ENCODE results near the gene ACBD4.

The ACBD4 gene

GRCh38 chr17:45104497-45104896 lies 31.0 kb upstream of the ACBD4 start:
- DNase-seq (ENCODE audit: low spot score), result no peak

GRCh38 chr17:45104907-45105624 lies 30.4 kb upstream of the ACBD4 start:
- no peak for DNase-seq (ENCODE audit: low spot score)

- no peak for DNase-seq (ENCODE audit: low spot score)
Measured at GRCh38 chr17:45106096-45106495, 29.4 kb upstream of the ACBD4 start.

DNA sequence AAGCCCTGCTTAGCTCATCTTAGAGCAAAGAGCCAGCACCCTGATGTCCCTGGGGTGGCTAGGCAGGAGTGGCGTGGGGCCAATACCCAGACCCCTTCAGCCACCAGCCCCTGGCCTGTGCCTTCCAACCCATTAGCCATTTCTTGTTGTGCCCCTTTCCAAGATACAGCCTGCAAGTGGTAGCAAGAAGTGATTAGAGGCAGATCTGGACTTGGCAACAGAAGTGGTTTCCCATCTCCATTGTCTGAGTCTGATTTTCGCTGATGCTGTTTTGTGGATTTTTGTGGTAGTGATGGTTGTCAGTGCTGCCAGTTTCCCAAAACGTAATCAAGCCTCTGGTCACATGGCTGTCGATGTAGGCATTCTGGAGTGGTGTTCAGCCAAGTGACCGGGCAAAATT lies 28.9 kb upstream of the ACBD4 start:
- no peak for DNase-seq (ENCODE audit: low spot score)

DNA sequence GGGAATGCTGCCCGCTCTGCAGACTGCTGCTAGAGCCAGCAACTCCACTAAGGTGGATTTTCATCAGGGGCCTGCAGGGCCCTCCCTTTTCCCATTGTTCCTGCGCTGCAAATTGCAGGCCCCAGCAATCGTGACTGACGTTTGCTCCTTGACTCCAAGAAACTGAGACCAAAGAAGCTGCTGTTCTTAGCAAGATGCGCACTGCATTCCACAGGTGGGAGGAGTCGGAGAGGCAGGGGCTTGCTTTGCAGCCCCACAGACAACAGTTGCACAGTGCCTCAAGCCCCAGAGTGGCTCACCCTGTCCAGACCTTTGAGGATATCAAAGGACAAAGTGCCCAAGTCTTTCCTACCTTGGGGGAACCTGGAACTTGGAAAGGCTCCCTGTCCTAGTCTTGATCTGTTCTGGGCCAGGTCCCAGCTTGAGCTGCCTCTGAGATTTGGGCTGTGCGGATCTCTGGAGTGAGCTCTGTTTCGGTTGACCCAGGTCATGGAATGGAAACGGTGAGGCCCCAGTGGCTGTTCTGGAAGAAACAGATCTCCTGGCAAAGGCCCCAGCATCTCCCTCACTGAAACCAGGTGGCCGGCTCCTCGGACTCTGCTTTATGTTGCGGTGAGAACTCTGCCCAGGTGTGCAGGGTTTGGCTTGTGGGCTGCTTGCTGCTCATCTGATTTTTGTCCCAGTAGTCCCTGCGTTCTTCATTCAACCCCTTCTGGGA lies 28.0 kb upstream of the ACBD4 start:
- DNase-seq (ENCODE audit: low spot score), result no peak

GRCh38 chr17:45108051-45108450 lies 27.4 kb upstream of the ACBD4 start:
- DNase-seq (ENCODE audit: low spot score), result no peak

- no peak for DNase-seq (ENCODE audit: low spot score)
Measured at GRCh38 chr17:45108595-45109521, 26.6 kb upstream of the ACBD4 start.

DNA sequence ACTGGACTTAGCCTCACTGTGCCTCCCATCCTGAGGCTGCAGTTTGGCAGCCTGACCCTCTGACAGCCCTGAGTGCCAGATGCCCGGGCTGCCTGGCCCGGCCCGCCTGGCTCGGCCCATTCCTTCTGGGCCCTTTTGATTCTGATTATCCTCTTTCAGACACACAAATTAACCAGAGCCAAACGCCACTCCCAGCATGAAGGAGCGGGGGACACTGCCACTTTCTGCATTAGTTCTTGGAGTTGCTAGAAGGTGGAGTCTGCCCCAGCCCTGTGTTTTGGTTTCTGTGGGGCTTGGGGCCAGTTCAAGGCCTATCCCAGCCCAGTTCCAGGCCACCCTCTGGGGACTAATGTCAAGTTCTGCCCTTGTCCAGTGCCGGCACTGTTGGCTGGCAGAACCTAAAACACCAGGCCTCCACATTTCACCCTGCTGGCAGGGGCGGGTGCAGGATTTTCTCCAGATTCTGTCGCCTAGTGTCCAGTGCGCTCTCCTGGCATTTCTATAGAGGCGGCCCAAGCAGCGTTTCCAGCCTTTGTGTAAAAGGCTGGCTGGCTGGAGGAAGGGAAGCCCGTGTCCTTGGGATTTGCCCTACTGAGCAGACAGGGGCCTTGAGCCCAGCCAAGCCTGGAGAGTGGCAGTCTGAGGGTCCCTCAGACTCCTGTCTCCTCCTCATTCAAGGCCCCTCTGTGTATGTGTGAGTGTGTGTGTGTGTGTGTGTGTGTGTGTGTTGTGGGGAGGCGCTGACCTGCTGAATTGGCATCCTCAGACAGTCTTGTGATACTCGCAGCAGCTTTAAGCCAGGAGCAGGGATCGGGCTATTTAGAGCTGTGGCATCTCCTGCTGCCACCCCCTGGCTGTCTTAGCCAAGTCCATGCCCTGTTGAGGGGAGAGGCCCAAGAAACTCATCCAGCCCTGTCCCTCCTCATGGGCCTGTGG lies 24.5 kb upstream of the ACBD4 start:
- no peak for DNase-seq (ENCODE audit: low spot score)

- DNase-seq (ENCODE audit: low spot score), result no peak
Measured at GRCh38 chr17:45111850-45112249, 23.6 kb upstream of the ACBD4 start.

DNA sequence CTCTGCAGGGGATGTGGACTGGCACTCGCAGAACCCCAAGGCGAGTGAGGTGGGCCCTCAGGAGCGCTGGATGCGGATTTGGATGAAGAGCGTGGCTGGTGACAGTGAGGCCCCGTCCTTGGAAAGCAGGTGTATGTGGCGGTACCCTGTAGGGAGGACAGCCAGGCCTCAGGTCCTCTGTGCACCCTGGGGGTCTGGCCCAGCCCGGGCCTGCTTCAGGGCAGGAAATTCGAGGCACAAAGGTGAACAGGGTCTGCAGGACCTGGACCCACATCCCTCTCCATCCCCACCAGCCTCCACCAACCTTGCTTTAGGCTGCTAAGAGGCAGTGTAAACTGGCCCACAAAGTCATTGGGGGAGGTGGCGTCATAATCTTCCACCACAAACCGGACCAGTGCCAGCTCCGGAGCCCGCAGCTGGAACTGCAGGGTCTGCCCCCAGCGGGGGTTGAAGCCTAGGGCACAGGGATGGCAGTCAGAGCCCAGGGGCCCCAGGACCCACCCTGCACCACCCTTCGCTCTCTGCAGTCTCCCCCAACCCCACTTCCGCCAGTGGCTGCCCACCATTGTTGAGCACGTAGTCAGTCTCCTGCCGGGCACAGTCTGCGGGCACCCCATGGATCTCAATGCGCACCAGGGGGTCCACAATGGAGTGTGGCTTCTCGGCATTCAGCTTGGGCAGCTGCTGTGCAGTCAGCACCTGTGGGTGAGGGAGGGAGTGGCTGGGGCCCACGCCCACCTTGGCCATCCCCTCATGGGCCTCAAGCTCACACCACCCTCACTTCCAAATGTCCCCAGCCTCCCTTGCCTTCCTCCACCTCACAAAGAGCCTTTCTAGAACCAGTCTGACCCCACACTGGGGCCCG lies 22.7 kb upstream of the ACBD4 start:
- DNase-seq (ENCODE audit: low spot score), result no peak

GRCh38 chr17:45113424-45113754 lies 22.1 kb upstream of the ACBD4 start:
- DNase-seq (ENCODE audit: low spot score), result no peak

- DNase-seq (ENCODE audit: low spot score), result no peak
Measured at GRCh38 chr17:45114117-45114932, 21.2 kb upstream of the ACBD4 start.

- no peak for DNase-seq (ENCODE audit: low spot score)
Measured at GRCh38 chr17:45115015-45115625, 20.4 kb upstream of the ACBD4 start.

DNA sequence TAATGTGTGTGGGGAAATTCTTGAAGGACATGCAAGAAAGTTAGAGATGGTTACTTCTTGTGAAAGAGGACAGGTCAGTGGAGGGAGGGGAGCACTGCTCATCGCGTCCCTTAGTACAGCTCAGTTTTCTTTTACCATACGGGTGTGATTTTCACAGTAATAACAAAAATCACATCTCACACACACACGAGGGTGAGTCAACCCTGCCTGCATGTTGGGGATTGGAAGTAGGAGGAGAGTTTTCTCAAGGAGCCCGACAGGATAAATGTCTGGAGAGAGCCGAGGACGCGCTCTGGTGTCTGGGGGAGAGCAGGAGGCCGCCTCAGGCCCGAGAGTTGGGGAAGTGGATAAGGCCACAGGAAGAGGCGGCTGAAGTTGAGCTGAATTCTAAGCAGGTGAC lies 19.6 kb upstream of the ACBD4 start:
- DNase-seq (ENCODE audit: low spot score), result no peak

GRCh38 chr17:45116434-45117016 lies 19.0 kb upstream of the ACBD4 start:
- DNase-seq (ENCODE audit: low spot score), result no peak

DNA sequence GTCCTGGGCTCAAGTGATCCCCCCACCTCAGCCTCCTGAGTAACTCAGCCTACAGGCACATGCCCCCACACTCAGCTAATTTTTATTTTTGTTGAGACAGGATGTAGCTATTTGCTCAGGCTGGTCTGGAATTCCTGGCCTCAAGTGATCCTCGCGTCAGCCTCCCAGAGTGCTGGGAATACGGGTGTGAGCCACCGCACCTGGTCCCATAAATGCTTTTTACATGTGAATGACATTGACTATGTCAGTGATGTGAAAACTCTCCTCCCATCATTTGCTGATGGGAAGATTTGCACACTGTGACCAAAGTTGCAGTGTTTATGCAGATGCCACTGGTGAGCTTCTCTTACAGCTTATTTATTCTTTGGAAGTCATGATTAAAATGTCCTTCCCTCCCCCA lies 18.2 kb upstream of the ACBD4 start:
- no peak for DNase-seq (ENCODE audit: low spot score)

GRCh38 chr17:45117848-45118646 lies 17.4 kb upstream of the ACBD4 start:
- DNase-seq (ENCODE audit: low spot score), result no peak

GRCh38 chr17:45118691-45119090 lies 16.8 kb upstream of the ACBD4 start:
- no peak for DNase-seq (ENCODE audit: low spot score)

Measured in kidney tubule cell (primary cell).